Measurements from ENCODE around the gene TUBAL3. TPM values are rescaled to one million over a fixed set of nuclear protein-coding genes. Genes with fewer than 3 reads are reported as not detected.

TUBAL3 gene
- total RNA-seq, 1 experiment from 2014 or later, result 0.19 TPM

GRCh38 chr10:5435328-5435727, 30.7 kb upstream of the TUBAL3 start:
- CTCF ChIA-PET, result interaction anchor here (1.0 to 2.2 kb wide), 2 partner anchors 585 to 620 kb away, joined by 3 to 25 read pairs; no protein-coding TSS in a partner anchor
- Histone ChIP-seq H3K27me3 (replicated peaks; ENCODE audit: insufficient read depth, low read depth, low read length, poor library complexity) (no peaks in the 10 kb centered on the region), H3K36me3 (ENCODE audit: insufficient read depth, low read length, poor library complexity, severe bottlenecking) (peaks cover 22% of the 10 kb centered on the region), H3K27ac (ENCODE audit: low read depth, low read length, poor library complexity, severe bottlenecking) (no peak overlapping the region), H3K4me3 (ENCODE audit: low read depth, low read length, poor library complexity, severe bottlenecking) (no peak overlapping the region), H3K9me3 (ENCODE audit: low read depth, low read length, poor library complexity, severe bottlenecking) (peaks cover 6% of the 10 kb centered on the region), H3K4me1 (ENCODE audit: insufficient read depth, low read length, poor library complexity, severe bottlenecking) (peaks cover 4% of the 10 kb centered on the region)
- BruUV-seq (replicated peaks), result no TSS peak
- TF ChIP-seq EZH2 (IDR thresholded peaks at IDR 0.05; ENCODE audit: borderline replicate concordance, low read depth, low read length, poor library complexity, severe bottlenecking) (no peak), CTCF (conservative IDR thresholded peaks at IDR 0.05; ENCODE audit: low read depth, low read length) (no peak)
- POLR2A ChIA-PET (ENCODE audit: low non-redundant PET), result interaction anchor here (0.7 kb wide), 1 partner anchor 26 kb away, joined by 3 read pairs; no protein-coding TSS in a partner anchor
- intact Hi-C loops (cut with micrococcal nuclease; ENCODE audit: unreplicated experiment), result no loop called here
- DNase-seq (ENCODE audit: low spot score), result no peak

GRCh38 chr10:5434017-5434753, 29.6 kb upstream of the TUBAL3 start:
- BruUV-seq (replicated peaks), result no TSS peak
- peaks cover 4% of the 10 kb centered on the region for H3K4me1 ChIP-seq (ENCODE audit: insufficient read depth, low read length, poor library complexity, severe bottlenecking)
- ChIA-PET CTCF (interaction anchor here (0.6 to 2.2 kb wide), 5 partner anchors 22 to 619 kb away, joined by 3 to 25 read pairs (median 6); no protein-coding TSS in a partner anchor), POLR2A (ENCODE audit: low non-redundant PET) (no interaction called here)
- DNase-seq (ENCODE audit: low spot score), result peak; percentile 63
- intact Hi-C loops (cut with micrococcal nuclease; ENCODE audit: unreplicated experiment), result loop anchor here (5.0 kb wide), 1 partner anchor 587 kb away; no protein-coding TSS in a partner anchor
- H3K36me3 ChIP-seq (ENCODE audit: insufficient read depth, low read length, poor library complexity, severe bottlenecking), result peaks cover 33% of the 10 kb centered on the region
- peak overlapping the region; percentile 33 for H3K27ac ChIP-seq (ENCODE audit: low read depth, low read length, poor library complexity, severe bottlenecking)
- no peak overlapping the region for H3K4me3 ChIP-seq (ENCODE audit: low read depth, low read length, poor library complexity, severe bottlenecking)
- TF ChIP-seq CTCF (conservative IDR thresholded peaks at IDR 0.05; ENCODE audit: low read depth, low read length) (peak; percentile 75), EZH2 (IDR thresholded peaks at IDR 0.05; ENCODE audit: borderline replicate concordance, low read depth, low read length, poor library complexity, severe bottlenecking) (no peak)
- H3K9me3 ChIP-seq (ENCODE audit: low read depth, low read length, poor library complexity, severe bottlenecking), result peaks cover 6% of the 10 kb centered on the region
- H3K27me3 ChIP-seq (replicated peaks; ENCODE audit: insufficient read depth, low read depth, low read length, poor library complexity), result no peaks in the 10 kb centered on the region

- H3K36me3 ChIP-seq (ENCODE audit: insufficient read depth, low read length, poor library complexity, severe bottlenecking), result peaks cover 37% of the 10 kb centered on the region
- no TSS peak for BruUV-seq (replicated peaks)
- CTCF ChIA-PET, result no interaction called here
- no peak for DNase-seq (ENCODE audit: low spot score)
- H3K4me3 ChIP-seq (ENCODE audit: low read depth, low read length, poor library complexity, severe bottlenecking), result no peak overlapping the region
- no peaks in the 10 kb centered on the region for H3K27me3 ChIP-seq (replicated peaks; ENCODE audit: insufficient read depth, low read depth, low read length, poor library complexity)
- peaks cover 4% of the 10 kb centered on the region for H3K4me1 ChIP-seq (ENCODE audit: insufficient read depth, low read length, poor library complexity, severe bottlenecking)
- peak overlapping the region; percentile 37 for H3K27ac ChIP-seq (ENCODE audit: low read depth, low read length, poor library complexity, severe bottlenecking)
- peaks cover 6% of the 10 kb centered on the region for H3K9me3 ChIP-seq (ENCODE audit: low read depth, low read length, poor library complexity, severe bottlenecking)
- intact Hi-C loops (cut with micrococcal nuclease; ENCODE audit: unreplicated experiment), result loop anchor here (5.0 kb wide), 1 partner anchor 586 kb away; no protein-coding TSS in a partner anchor
- TF ChIP-seq CTCF (conservative IDR thresholded peaks at IDR 0.05; ENCODE audit: low read depth, low read length) (no peak), EZH2 (IDR thresholded peaks at IDR 0.05; ENCODE audit: borderline replicate concordance, low read depth, low read length, poor library complexity, severe bottlenecking) (no peak)
- POLR2A ChIA-PET (ENCODE audit: low non-redundant PET), result no interaction called here
Measured at GRCh38 chr10:5433182-5433581, 28.6 kb upstream of the TUBAL3 start.

Data from A673 (cell line).